NB4 (cell line): ENCODE data around the gene PAX1.
A peak's percentile ranks its signal among the peaks of the same experiment; 100 is the strongest.

Experiments
- DNase-seq: peaks from one replicate; pipeline ENCODE4 v3.0.0; 2010; ENCODE audit warnings: low read depth
- H3K4me3 ChIP-seq: one replicate; pipeline ENCODE4 v1.5.1; 2011; ENCODE audit warnings: mild to moderate bottlenecking, low read depth, low read length, moderate library complexity
- MYC ChIP-seq: IDR thresholded peaks from 2 replicates; pipeline ENCODE4 v1.6.1; 2011; ENCODE audit warnings: low read depth, low read length
- POLR2A ChIP-seq: IDR thresholded peaks from 2 replicates; pipeline ENCODE4 v1.6.1; 2011; ENCODE audit warnings: mild to moderate bottlenecking; ENCODE audit not compliant: insufficient read length; ENCODE audit errors: extremely low read depth
- TF ChIP-seq, protein P1 (sequence below): IDR thresholded peaks from one replicate; pipeline ENCODE4 v1.5.1; 2012; ENCODE audit warnings: low read depth, low read length
- TF ChIP-seq, protein P2 (sequence below): IDR thresholded peaks from 2 replicates; pipeline ENCODE4 v1.6.1; 2011; ENCODE audit warnings: low read depth, low read length

PAX1 gene

GRCh38 chr20:21715193-21715881, 9.9 kb downstream of the PAX1 start:
- TF ChIP-seq MYC (no peak), POLR2A (no peak)
- TF ChIP-seq, protein P1, sequence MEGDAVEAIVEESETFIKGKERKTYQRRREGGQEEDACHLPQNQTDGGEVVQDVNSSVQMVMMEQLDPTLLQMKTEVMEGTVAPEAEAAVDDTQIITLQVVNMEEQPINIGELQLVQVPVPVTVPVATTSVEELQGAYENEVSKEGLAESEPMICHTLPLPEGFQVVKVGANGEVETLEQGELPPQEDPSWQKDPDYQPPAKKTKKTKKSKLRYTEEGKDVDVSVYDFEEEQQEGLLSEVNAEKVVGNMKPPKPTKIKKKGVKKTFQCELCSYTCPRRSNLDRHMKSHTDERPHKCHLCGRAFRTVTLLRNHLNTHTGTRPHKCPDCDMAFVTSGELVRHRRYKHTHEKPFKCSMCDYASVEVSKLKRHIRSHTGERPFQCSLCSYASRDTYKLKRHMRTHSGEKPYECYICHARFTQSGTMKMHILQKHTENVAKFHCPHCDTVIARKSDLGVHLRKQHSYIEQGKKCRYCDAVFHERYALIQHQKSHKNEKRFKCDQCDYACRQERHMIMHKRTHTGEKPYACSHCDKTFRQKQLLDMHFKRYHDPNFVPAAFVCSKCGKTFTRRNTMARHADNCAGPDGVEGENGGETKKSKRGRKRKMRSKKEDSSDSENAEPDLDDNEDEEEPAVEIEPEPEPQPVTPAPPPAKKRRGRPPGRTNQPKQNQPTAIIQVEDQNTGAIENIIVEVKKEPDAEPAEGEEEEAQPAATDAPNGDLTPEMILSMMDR: no peak
- TF ChIP-seq, protein P2, sequence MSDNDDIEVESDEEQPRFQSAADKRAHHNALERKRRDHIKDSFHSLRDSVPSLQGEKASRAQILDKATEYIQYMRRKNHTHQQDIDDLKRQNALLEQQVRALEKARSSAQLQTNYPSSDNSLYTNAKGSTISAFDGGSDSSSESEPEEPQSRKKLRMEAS: no peak
- DNase-seq: no peak
- H3K4me3 ChIP-seq: no peak overlapping the region

DNA sequence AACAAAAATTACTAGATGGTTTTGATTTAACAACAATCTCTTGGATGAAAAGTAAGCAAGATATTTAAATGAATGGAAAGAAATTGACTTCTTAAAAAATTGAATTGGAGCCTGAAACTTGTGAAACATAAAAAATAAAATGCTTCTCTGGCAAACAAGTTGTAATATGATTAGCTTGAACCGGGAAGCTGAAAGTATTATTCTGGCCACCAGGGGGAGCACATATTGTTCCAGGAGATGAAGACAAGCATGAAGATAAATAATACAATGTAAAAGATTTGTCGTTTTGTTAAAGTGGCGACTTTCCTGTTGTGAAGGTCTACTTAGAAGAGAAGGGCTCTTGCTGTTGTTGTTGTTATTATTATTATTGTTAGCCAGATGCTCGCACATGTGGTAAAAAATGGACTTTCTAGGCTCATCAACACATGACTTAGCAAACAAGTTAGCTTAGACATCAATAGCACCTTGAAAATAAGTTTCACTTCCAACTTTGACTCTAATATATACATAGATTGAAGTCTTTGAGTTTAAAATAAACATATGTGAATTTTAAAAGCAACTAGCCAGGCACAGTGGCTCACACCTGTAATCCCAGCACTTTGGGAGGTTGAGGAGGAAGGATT, 14.2 kb downstream of the PAX1 start:
- TF ChIP-seq, protein P2: no peak
- TF ChIP-seq MYC: no peak
- TF ChIP-seq, protein P1: peak; percentile 73
- peak; percentile 68 for DNase-seq
- no peak overlapping the region for H3K4me3 ChIP-seq

- H3K4me3 ChIP-seq: no peak overlapping the region
- no peak for DNase-seq
- no peak for TF ChIP-seq MYC
- TF ChIP-seq POLR2A: no peak
- TF ChIP-seq, protein P1: no peak
- TF ChIP-seq, protein P2: no peak
Observed at GRCh38 chr20:21725892-21726291, 20.4 kb downstream of the PAX1 start.

DNA sequence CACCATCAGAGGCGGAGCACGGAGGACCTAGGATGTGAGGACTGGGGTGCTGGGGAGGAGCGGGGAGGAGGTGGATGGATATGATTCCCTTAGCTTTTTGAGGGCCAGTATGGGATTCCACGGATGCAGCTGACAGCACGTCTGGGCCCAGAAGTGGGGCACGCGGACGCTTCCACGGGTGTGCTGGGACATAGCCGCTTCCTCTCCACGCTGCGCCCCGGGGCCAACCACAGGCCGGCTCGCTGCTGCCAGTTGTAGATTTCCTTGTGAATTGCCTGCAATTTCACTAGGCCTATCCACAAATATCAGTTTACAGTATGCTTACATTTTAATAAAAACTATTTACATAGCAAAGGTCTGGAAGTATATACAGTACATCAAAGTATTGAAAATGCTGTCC, 23.9 kb downstream of the PAX1 start:
- no peak for DNase-seq
- H3K4me3 ChIP-seq: no peak overlapping the region
- TF ChIP-seq MYC (no peak), POLR2A (no peak)
- TF ChIP-seq, protein P2: no peak
- TF ChIP-seq, protein P1: no peak

- DNase-seq: no peak
- no peak overlapping the region for H3K4me3 ChIP-seq
- TF ChIP-seq, protein P1: no peak
- no peak for TF ChIP-seq POLR2A
- TF ChIP-seq, protein P2: no peak
- no peak for TF ChIP-seq MYC
Observed at GRCh38 chr20:21739161-21739560, 33.7 kb downstream of the PAX1 start.
